Muscle layer of duodenum (tissue), 2 donors: ENCODE data around the gene CFAP70.
"Not testable (repeated sequence)": the region's sequence is repeated elsewhere in the genome, so short reads cannot be mapped to it uniquely, and the experiment has no call there.

ENCODE experiments used
- H3K27ac ChIP-seq: one replicate; pipeline ENCODE4 v1.7.0; 2013; ENCODE audit warnings: mild to moderate bottlenecking, low read length
- H3K27me3 ChIP-seq: one replicate; pipeline ENCODE4 v1.7.0; 2013; ENCODE audit warnings: low read depth, mild to moderate bottlenecking, control low read depth, low read length
- H3K36me3 ChIP-seq, 2 donors: one replicate each; pipeline ENCODE4 v1.7.0; 2013; ENCODE audit warnings: low read length in 2 of 2, control low read depth in 1 of 2, mild to moderate bottlenecking in 1 of 2; ENCODE audit not compliant: insufficient read depth in 2 of 2, control insufficient read depth in 1 of 2
- H3K4me1 ChIP-seq, 2 donors: one replicate each; pipeline ENCODE4 v1.7.0; 2013; ENCODE audit warnings: low read length in 2 of 2, mild to moderate bottlenecking in 2 of 2, control low read depth in 1 of 2, moderate library complexity in 1 of 2; ENCODE audit not compliant: insufficient read depth in 2 of 2, control insufficient read depth in 1 of 2
- H3K4me3 ChIP-seq, 2 donors: one replicate each; pipeline ENCODE4 v1.7.0; 2013; ENCODE audit warnings: low read length in 2 of 2, low read depth in 1 of 2, mild to moderate bottlenecking in 1 of 2
- H3K9me3 ChIP-seq, 2 donors: one replicate each; pipeline ENCODE4 v1.7.0; 2013; ENCODE audit warnings: low read length in 2 of 2, control low read depth in 1 of 2, mild to moderate bottlenecking in 1 of 2; ENCODE audit not compliant: control insufficient read depth in 1 of 2
- donor health status: healthy.

CFAP70 gene

GRCh38 chr10:73339436-73339835 is 19.2 kb downstream of the CFAP70 start:
- H3K36me3 ChIP-seq = no peaks in the 10 kb centered on the region
- H3K9me3 ChIP-seq = no peaks in the 10 kb centered on the region
- H3K4me1 ChIP-seq = no peaks in the 10 kb centered on the region
- no peak overlapping the region for H3K4me3 ChIP-seq
- no peaks in the 10 kb centered on the region for H3K27me3 ChIP-seq
- H3K27ac ChIP-seq = no peak overlapping the region

DNA sequence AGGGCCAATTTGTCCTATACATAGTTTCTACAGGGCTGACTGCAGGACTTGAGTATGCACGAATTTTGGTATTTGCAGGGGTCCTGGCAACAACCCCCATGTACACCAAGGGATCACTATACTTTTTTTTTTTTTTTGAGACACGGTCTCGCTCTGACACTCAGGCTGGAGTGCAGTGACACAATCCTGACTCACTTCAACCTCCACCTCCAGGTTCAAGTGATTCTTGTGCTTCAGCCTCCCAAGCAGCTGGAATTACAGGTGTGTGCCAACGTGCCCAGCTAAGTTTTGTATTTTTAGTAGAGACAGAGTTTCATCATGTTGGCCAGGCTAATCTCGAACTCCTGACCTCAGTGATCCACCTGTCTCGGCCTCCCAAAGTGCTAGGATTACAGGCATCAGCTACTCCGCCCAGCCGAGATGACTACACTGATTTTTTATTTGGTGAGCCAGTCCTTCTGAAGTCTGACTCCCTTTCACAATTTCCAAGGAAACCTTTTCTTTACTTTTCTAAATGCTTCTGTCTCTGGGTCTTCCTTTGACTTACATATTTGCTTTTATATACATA is 19.8 kb downstream of the CFAP70 start:
- H3K4me1 ChIP-seq = no peaks in the 10 kb centered on the region
- H3K4me3 ChIP-seq = no peak overlapping the region
- no peaks in the 10 kb centered on the region for H3K27me3 ChIP-seq
- H3K27ac ChIP-seq = no peak overlapping the region
- H3K36me3 ChIP-seq = peaks cover 0 to 3% of the 10 kb centered on the region in 2 donors
- H3K9me3 ChIP-seq = no peaks in the 10 kb centered on the region

GRCh38 chr10:73333202-73333601 is 25.5 kb downstream of the CFAP70 start:
- Histone ChIP-seq H3K27me3 (no peaks in the 10 kb centered on the region), H3K4me1 (no peaks in the 10 kb centered on the region), H3K4me3 (no peak overlapping the region), H3K36me3 (peaks cover 0 to 3% of the 10 kb centered on the region in 2 donors), H3K27ac (no peak overlapping the region), H3K9me3 (no peaks in the 10 kb centered on the region)

DNA sequence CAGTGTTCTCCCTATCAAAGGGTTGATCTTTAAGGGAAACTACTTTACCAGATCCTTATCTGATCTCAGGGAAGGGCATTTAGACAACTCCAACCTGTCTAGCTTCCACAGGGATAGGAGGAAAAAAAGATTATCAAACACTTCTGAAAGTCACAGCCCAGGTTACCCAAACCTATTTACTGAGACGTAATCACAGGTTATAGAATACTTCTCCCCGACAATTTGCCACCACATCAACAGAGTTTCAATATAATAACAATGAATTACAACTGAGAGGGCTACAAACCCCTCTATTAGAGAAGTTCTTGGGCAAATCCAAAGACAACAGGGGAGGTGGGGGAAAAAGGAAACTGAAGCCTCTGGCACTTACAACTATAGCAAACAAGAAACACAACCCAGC is 26.3 kb downstream of the CFAP70 start:
- Histone ChIP-seq H3K27ac (no peak overlapping the region), H3K4me1 (no peaks in the 10 kb centered on the region), H3K4me3 (no peak overlapping the region), H3K36me3 (peaks cover 0 to 3% of the 10 kb centered on the region in 2 donors), H3K27me3 (no peaks in the 10 kb centered on the region), H3K9me3 (no peaks in the 10 kb centered on the region)

DNA sequence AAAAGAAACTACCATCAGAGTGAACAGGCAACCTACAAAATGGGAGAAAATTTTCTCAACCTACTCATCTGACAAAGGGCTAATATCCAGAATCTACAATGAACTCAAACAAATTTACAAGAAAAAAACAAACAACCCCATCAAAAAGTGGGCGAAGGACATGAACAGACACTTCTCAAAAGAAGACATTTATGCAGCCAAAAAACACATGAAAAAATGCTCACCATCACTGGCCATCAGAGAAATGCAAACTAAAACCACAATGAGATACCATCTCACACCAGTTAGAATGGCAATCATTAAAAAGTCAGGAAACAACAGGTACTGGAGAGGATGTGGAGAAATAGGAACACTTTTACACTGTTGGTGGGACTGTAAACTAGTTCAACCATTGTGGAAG is 30.1 kb downstream of the CFAP70 start:
- not testable (repeated sequence) for H3K9me3 ChIP-seq, H3K36me3 ChIP-seq, H3K27me3 ChIP-seq, H3K4me3 ChIP-seq, H3K4me1 ChIP-seq, H3K27ac ChIP-seq

DNA sequence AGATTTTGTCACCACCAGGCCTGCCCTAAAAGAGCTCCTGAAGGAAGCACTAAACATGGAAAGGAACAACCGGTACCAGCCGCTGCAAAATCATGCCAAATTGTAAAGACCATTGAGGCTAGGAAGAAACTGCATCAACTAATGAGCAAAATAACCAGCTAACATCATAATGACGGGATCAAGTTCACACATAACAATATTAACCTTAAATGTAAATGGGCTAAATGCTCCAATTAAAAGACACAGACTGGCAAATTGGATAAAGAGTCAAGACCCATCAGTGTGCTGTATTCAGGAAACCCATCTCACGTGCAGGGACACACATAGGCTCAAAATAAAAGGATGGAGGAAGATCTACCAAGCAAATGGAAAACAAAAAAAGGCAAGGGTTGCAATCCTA is 33.4 kb downstream of the CFAP70 start:
- H3K9me3 ChIP-seq, H3K4me1 ChIP-seq, H3K4me3 ChIP-seq, H3K27me3 ChIP-seq, H3K27ac ChIP-seq, H3K36me3 ChIP-seq: not testable (repeated sequence)

DNA sequence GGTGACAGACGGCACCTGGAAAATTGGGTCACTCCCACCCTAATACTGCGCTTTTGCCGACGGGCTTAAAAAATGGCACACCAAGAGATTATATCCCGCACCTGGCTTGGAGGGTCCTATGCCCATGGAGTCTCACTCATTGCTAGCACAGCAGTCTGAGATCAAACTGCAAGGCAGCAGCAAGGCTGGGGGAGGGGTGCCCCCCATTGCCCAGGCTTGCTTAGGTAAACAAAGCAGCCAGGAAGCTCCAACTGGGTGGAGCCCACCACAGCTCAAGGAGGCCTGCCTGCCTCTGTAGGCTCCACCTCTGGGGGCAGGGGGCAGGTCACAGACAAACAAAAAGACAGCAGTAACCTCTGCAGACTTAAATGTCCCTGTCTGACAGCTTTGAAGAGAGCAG is 35.1 kb downstream of the CFAP70 start:
- not testable (repeated sequence) for H3K27ac ChIP-seq, H3K4me3 ChIP-seq, H3K27me3 ChIP-seq, H3K36me3 ChIP-seq, H3K9me3 ChIP-seq, H3K4me1 ChIP-seq

DNA sequence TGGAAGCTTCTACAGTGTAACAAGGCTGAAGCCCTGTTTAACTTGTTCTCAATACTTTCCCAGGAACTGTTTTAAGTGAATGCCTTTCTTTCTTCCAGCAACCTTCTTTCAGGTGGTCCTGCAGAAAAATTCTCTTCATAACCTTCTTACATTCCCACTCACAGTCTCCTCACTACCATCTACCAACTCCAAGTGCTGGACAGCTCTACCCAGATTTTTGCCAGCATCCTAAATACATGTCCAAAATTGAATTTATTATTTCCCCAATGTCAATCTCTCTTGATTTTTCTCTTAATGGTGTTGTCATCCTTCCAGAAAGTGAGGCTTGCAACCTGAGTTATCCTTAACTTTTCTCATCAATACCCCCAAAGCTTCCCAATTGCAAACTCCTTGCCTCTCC is 48.2 kb downstream of the CFAP70 start:
- H3K36me3 ChIP-seq = peaks cover 0 to 13% of the 10 kb centered on the region in 2 donors
- H3K9me3 ChIP-seq = peaks cover 14 to 18% of the 10 kb centered on the region in 2 donors
- H3K27me3 ChIP-seq = no peaks in the 10 kb centered on the region
- no peaks in the 10 kb centered on the region for H3K4me1 ChIP-seq
- no peak overlapping the region for H3K4me3 ChIP-seq
- no peak overlapping the region for H3K27ac ChIP-seq

GRCh38 chr10:73307203-73307800 is 51.4 kb downstream of the CFAP70 start:
- no peaks in the 10 kb centered on the region for H3K27me3 ChIP-seq

GRCh38 chr10:73306171-73306708 is 52.4 kb downstream of the CFAP70 start:
- H3K36me3 ChIP-seq = peaks cover 0 to 13% of the 10 kb centered on the region in 2 donors
- no peaks in the 10 kb centered on the region for H3K27me3 ChIP-seq
- no peak overlapping the region for H3K4me3 ChIP-seq
- no peaks in the 10 kb centered on the region for H3K4me1 ChIP-seq
- peaks cover 14 to 18% of the 10 kb centered on the region in 2 donors for H3K9me3 ChIP-seq
- no peak overlapping the region for H3K27ac ChIP-seq

More at GRCh38 chr10:73307203-73307800, 51.4 kb downstream of the CFAP70 start:
- Histone ChIP-seq H3K4me1 (no peaks in the 10 kb centered on the region), H3K9me3 (peaks cover 14 to 18% of the 10 kb centered on the region in 2 donors), H3K4me3 (no peak overlapping the region), H3K36me3 (peaks cover 0 to 13% of the 10 kb centered on the region in 2 donors), H3K27ac (no peak overlapping the region)

- H3K4me3 ChIP-seq = no peak overlapping the region
Observed at GRCh38 chr10:73296946-73297345, 61.7 kb downstream of the CFAP70 start.

DNA sequence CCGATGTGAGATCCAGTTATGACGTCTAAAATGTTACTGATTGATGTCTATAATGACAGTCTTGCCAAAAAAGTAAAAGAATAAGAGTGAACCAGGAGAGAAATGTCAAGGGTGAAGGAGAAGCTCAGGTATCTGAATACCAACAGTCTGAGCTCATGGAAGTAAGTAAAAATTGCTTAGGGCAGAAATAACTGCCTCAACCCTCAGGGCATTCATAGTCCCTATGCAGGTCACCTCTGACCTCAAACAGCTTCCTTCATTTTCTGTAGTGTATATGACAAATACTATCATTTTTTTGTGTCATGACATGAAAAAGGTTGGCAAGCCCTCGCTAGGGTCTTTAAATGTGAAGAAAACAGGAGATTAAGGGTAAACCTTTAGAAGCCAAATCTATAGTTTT is 65.2 kb downstream of the CFAP70 start:
- H3K27ac ChIP-seq = no peak overlapping the region
- H3K9me3 ChIP-seq = no peaks in the 10 kb centered on the region
- no peaks in the 10 kb centered on the region for H3K27me3 ChIP-seq
- no peaks in the 10 kb centered on the region for H3K4me1 ChIP-seq
- peaks cover 0 to 6% of the 10 kb centered on the region in 2 donors for H3K36me3 ChIP-seq
- no peak overlapping the region for H3K4me3 ChIP-seq

More at GRCh38 chr10:73296946-73297345, 61.7 kb downstream of the CFAP70 start:
- H3K9me3 ChIP-seq = no peaks in the 10 kb centered on the region
- H3K4me1 ChIP-seq = no peaks in the 10 kb centered on the region
- H3K36me3 ChIP-seq = no peaks in the 10 kb centered on the region
- H3K27ac ChIP-seq = no peak overlapping the region
- H3K27me3 ChIP-seq = no peaks in the 10 kb centered on the region
